Renal pelvis (tissue), 12 donors: Measurements from ENCODE around the gene EMP1. TPM values are rescaled to one million over a fixed set of nuclear protein-coding genes. Genes with fewer than 3 reads are reported as not detected.
A peak's percentile ranks its signal among the peaks of the same experiment; 100 is the strongest.

Experiments used
- DNase-seq: peaks from one replicate; pipeline ENCODE4 v3.0.0-alpha.2; 2013
- long read RNA-seq, 16 experiments: transcript quantifications; one replicate each; lab custom pipeline, GENCODE V29; 2026
- polyA plus RNA-seq, 3 donors: library from polyadenylated mRNA; unstranded; fragments of 120-200 nt; gene quantifications; one replicate each; pipeline ENCODE4 v1.2.1, GENCODE V29; 2013; ENCODE audit not compliant: insufficient read length in 3 of 3

The EMP1 gene
- 10 to 100 TPM; 83.8 to 99.3 (median 90.6) TPM for polyA plus RNA-seq
- long read RNA-seq, donor 1, full-length matches to known transcripts = 23 of 30 reads
- long read RNA-seq, donor 1, partial matches to known transcripts = 7 of 30 reads
- long read RNA-seq, donor 1, other reads (novel, unspliced or antisense) = 0 of 30 reads
- long read RNA-seq, donor 2, full-length matches to known transcripts = 31 of 56 reads
- long read RNA-seq, donor 2, partial matches to known transcripts = 25 of 56 reads
- long read RNA-seq, donor 2, other reads (novel, unspliced or antisense) = 0 of 56 reads
- long read RNA-seq, donor 3, full-length matches to known transcripts = 21 of 21 reads
- long read RNA-seq, donor 3, partial matches to known transcripts = 0 of 21 reads
- long read RNA-seq, donor 3, other reads (novel, unspliced or antisense) = 0 of 21 reads
- long read RNA-seq, donor 4, full-length matches to known transcripts = 20 of 20 reads
- long read RNA-seq, donor 4, partial matches to known transcripts = 0 of 20 reads
- long read RNA-seq, donor 4, other reads (novel, unspliced or antisense) = 0 of 20 reads
- long read RNA-seq, donor 5, full-length matches to known transcripts = 10 of 10 reads
- long read RNA-seq, donor 5, partial matches to known transcripts = 0 of 10 reads
- long read RNA-seq, donor 5, other reads (novel, unspliced or antisense) = 0 of 10 reads
- long read RNA-seq, donor 6, full-length matches to known transcripts = 13 of 22 reads
- long read RNA-seq, donor 6, partial matches to known transcripts = 9 of 22 reads
- long read RNA-seq, donor 6, other reads (novel, unspliced or antisense) = 0 of 22 reads
- long read RNA-seq, donor 7, full-length matches to known transcripts = 30 of 30 reads
- long read RNA-seq, donor 7, partial matches to known transcripts = 0 of 30 reads
- long read RNA-seq, donor 7, other reads (novel, unspliced or antisense) = 0 of 30 reads
- long read RNA-seq, donor 8, full-length matches to known transcripts = 57 of 62 reads
- long read RNA-seq, donor 8, partial matches to known transcripts = 5 of 62 reads
- long read RNA-seq, donor 8, other reads (novel, unspliced or antisense) = 0 of 62 reads
- long read RNA-seq, donor 9, full-length matches to known transcripts = 31 of 31 reads
- long read RNA-seq, donor 9, partial matches to known transcripts = 0 of 31 reads
- long read RNA-seq, donor 9, other reads (novel, unspliced or antisense) = 0 of 31 reads
- long read RNA-seq, donor 10, full-length matches to known transcripts = 22 of 51 reads
- long read RNA-seq, donor 10, partial matches to known transcripts = 29 of 51 reads
- long read RNA-seq, donor 10, other reads (novel, unspliced or antisense) = 0 of 51 reads
- long read RNA-seq, donor 11, full-length matches to known transcripts = 18 of 18 reads
- long read RNA-seq, donor 11, partial matches to known transcripts = 0 of 18 reads
- long read RNA-seq, donor 11, other reads (novel, unspliced or antisense) = 0 of 18 reads
- long read RNA-seq, donor 12, full-length matches to known transcripts = 34 of 34 reads
- long read RNA-seq, donor 12, partial matches to known transcripts = 0 of 34 reads
- long read RNA-seq, donor 12, other reads (novel, unspliced or antisense) = 0 of 34 reads
- long read RNA-seq, donor 13, full-length matches to known transcripts = 10 of 10 reads
- long read RNA-seq, donor 13, partial matches to known transcripts = 0 of 10 reads
- long read RNA-seq, donor 13, other reads (novel, unspliced or antisense) = 0 of 10 reads
- long read RNA-seq, donor 14 = 0 reads
- long read RNA-seq, donor 15, full-length matches to known transcripts = 25 of 25 reads
- long read RNA-seq, donor 15, partial matches to known transcripts = 0 of 25 reads
- long read RNA-seq, donor 15, other reads (novel, unspliced or antisense) = 0 of 25 reads
- long read RNA-seq, donor 16, full-length matches to known transcripts = 25 of 25 reads
- long read RNA-seq, donor 16, partial matches to known transcripts = 0 of 25 reads
- long read RNA-seq, donor 16, other reads (novel, unspliced or antisense) = 0 of 25 reads

GRCh38 chr12:13196130-13196921, at the start of gene EMP1:
EMP1 (plus strand) TSS chr12:13196726; CDS start chr12:13211511, 14,785 bp downstream.
- peak; percentile 90 for DNase-seq

- peak; percentile 62 for DNase-seq
These were observed 48.6 kb upstream of the EMP1 start for GRCh38 chr12:13147688-13148484.

GRCh38 chr12:13148485-13148847, 48.1 kb upstream of the EMP1 start:
- DNase-seq = no peak

- DNase-seq = no peak
These were observed 47.1 kb upstream of the EMP1 start for GRCh38 chr12:13149411-13149810.

- no peak for DNase-seq
These were observed 44.2 kb upstream of the EMP1 start for GRCh38 chr12:13152281-13152680.

GRCh38 chr12:13152756-13153155, 43.8 kb upstream of the EMP1 start:
- no peak for DNase-seq

GRCh38 chr12:13153180-13153579, 43.3 kb upstream of the EMP1 start:
- DNase-seq = no peak

GRCh38 chr12:13154027-13154538, 42.4 kb upstream of the EMP1 start:
- DNase-seq = no peak

GRCh38 chr12:13154831-13155230, 41.7 kb upstream of the EMP1 start:
- no peak for DNase-seq

GRCh38 chr12:13156277-13156676, 40.2 kb upstream of the EMP1 start:
- no peak for DNase-seq

GRCh38 chr12:13161172-13161571, 35.4 kb upstream of the EMP1 start:
- no peak for DNase-seq

GRCh38 chr12:13162904-13163303, 33.6 kb upstream of the EMP1 start:
- DNase-seq = no peak

GRCh38 chr12:13163868-13164635, 32.5 kb upstream of the EMP1 start:
- DNase-seq = no peak

GRCh38 chr12:13164921-13165616, 31.5 kb upstream of the EMP1 start:
- no peak for DNase-seq

- no peak for DNase-seq
These were observed 30.9 kb upstream of the EMP1 start for GRCh38 chr12:13165617-13166041.

GRCh38 chr12:13167226-13167625, 29.3 kb upstream of the EMP1 start:
- no peak for DNase-seq

- DNase-seq = no peak
These were observed 28.6 kb upstream of the EMP1 start for GRCh38 chr12:13167906-13168305.
